ENCODE data around the gene GPD2.

DNA sequence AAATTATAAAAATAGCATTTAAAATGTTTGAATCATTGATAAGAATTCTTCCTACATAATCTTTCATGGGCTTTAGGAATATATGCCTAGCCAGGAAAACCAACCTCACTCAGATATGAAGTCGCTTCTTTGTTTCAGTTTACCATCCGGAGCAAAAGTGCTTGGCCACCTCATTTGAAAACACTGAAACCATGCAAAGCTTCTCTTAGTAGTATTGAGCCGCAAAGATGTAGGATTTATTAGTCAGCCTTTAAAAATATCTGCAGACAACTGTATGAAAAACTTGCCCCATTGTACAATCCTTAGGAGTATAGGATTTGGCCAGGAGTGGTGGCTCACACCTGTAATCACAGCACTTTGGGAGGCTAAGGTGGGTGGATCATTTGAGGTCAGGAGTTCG, 24.3 kb upstream of the GPD2 start:
- TF ChIP-seq, protein P1, sequence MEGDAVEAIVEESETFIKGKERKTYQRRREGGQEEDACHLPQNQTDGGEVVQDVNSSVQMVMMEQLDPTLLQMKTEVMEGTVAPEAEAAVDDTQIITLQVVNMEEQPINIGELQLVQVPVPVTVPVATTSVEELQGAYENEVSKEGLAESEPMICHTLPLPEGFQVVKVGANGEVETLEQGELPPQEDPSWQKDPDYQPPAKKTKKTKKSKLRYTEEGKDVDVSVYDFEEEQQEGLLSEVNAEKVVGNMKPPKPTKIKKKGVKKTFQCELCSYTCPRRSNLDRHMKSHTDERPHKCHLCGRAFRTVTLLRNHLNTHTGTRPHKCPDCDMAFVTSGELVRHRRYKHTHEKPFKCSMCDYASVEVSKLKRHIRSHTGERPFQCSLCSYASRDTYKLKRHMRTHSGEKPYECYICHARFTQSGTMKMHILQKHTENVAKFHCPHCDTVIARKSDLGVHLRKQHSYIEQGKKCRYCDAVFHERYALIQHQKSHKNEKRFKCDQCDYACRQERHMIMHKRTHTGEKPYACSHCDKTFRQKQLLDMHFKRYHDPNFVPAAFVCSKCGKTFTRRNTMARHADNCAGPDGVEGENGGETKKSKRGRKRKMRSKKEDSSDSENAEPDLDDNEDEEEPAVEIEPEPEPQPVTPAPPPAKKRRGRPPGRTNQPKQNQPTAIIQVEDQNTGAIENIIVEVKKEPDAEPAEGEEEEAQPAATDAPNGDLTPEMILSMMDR (IDR thresholded peaks at IDR 0.05) = no peak
- no peak for TF ChIP-seq POLR2A (IDR thresholded peaks at IDR 0.05)
